GM18858 (cell line): ENCODE data around the gene SYNC.
"Not testable (repeated sequence)": the region's sequence is repeated elsewhere in the genome, so short reads cannot be mapped to it uniquely, and the experiment has no call there.

Source experiments
- ATAC-seq: cut with Tn5 transposase; IDR thresholded peaks from one replicate; pipeline ENCODE4 v1.9.1; 2021; ENCODE audit not compliant: unreplicated experiment

The SYNC gene

GRCh38 chr1:32695098-32695904 is 7.3 kb downstream of the SYNC start:
- ATAC-seq, result no peak

DNA sequence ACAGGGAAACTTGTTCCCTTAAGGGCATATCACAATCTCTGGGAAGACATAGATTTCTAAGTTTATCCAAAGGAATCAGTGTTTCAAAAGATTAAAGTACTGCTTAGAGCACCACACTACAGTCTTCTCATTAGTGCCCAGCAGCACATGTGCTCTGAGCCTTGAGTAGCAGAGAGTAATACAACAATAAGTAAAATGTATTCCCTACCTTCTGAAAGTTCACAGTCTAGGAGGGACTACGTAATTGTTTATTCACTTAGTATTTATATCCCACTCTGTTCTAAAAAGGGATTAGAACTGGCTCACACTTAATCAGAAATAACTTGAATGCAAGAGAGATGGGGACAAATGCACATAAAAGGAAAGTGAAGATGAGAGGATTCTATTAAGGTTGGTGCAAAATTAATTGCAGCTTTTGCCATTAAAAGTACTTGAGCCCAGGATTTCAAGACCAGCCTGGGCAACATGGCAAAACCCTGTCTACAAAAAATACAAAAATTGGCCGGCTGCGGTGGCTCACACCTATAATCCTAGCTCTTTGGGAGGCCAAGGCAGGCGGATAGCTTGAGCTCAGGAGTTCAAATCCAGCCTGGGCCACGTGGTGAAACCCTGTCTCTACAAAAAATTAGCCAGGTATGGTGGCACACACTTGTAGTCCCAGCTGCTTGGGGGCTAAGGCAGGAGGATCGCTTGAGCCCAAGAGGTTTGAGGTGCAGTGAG is 9.0 kb downstream of the SYNC start:
- no peak for ATAC-seq

DNA sequence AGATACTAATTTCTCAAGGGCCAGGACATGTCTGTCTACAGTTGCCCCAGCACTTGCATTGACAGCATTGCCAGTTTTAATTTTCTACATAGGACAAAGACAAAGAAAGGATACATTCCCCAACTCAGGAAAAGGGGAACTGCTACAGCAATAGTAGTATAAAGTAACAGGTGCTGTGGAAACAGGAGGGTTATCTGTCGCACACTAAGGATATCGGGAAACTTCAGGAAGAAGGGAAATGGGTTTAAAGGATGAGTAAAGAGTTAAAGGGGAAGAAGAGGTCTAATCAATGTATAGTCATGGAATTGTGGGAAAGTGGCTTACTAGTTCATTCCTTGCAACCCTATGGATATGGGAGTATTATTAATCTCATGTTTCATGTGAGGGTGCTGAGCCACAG is 16.2 kb downstream of the SYNC start:
- no peak for ATAC-seq

DNA sequence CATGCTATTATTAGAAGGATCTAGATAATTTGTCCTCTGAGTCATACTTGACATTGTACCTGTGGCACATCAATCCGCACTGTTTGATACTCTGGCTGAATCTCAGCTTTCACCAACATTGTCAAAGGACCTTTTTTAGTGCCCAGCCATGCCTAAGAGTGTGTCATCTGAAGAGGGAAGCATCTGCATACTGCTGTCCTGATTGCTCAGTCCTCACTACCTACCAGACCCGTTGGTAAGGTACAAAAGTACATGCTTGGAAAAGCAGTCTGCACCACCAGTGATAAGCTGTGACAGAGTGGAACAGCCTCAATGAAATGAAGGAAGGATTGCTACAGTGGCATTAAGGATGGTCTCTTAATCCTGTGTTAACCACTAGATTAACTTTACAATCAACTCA is 17.1 kb downstream of the SYNC start:
- no peak for ATAC-seq

- no peak for ATAC-seq
Observed at GRCh38 chr1:32684167-32684811, 18.3 kb downstream of the SYNC start.

- ATAC-seq, result no peak
Observed at GRCh38 chr1:32683397-32683796, 19.2 kb downstream of the SYNC start.

- no peak for ATAC-seq
Observed at GRCh38 chr1:32681999-32682398, 20.6 kb downstream of the SYNC start.

GRCh38 chr1:32681509-32681908 is 21.1 kb downstream of the SYNC start:
- no peak for ATAC-seq

GRCh38 chr1:32680642-32681041 is 21.9 kb downstream of the SYNC start:
- ATAC-seq, result no peak

- not testable (repeated sequence) for ATAC-seq
Observed at GRCh38 chr1:32679993-32680392, 22.6 kb downstream of the SYNC start.

DNA sequence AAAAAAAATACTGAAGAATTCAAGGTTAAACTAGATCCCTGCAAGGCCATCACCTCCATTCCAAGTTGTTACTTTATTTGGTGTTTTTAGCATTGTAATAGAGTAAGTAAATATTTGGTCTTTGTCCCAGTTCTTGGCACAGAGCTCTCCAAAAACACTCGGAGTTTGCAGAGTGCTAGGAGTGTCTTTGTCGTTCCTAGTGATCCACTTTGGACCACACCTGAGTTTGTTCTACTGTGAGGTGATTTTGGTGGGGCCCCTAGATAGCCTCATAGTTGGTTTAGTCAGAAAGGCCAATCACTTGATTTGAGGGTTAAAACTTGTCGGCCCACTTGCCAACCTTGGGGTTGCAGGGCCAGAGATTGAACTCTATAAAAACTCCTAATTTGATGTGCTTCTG is 25.6 kb downstream of the SYNC start:
- ATAC-seq, result no peak

- ATAC-seq, result not testable (repeated sequence)
Observed at GRCh38 chr1:32668716-32669115, 33.9 kb downstream of the SYNC start.

DNA sequence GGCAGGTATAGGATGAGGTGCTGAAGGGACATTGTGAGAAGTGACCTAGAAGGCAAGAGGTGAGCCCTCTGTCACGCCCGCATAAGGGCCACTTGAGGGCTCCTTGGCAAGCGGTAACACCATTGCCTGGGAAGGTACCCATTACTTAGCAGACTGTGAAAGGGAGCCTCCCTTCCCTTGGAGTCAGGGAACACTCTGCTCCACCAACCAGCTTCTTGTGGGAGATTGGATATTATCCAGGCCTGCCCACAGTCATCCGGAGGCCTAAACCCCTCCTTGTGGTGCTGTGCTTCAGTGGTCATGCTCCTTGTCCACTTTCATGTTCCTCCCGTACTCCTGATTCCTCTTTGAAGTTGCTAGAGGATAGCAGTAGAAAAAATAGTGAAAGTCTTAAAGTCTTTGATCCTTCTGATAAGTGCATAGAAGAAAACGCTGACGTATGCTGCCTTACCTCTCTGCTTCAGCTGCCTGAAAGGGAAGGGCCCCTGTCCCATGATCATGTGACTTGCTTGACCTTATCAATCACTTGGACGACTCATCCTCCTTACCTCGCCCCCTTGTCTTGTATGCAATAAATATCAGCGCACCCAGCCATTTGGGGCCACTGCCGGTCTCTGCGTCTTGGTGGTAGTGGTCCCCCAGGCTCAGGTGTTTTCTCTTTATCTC is 35.5 kb downstream of the SYNC start:
- no peak for ATAC-seq

DNA sequence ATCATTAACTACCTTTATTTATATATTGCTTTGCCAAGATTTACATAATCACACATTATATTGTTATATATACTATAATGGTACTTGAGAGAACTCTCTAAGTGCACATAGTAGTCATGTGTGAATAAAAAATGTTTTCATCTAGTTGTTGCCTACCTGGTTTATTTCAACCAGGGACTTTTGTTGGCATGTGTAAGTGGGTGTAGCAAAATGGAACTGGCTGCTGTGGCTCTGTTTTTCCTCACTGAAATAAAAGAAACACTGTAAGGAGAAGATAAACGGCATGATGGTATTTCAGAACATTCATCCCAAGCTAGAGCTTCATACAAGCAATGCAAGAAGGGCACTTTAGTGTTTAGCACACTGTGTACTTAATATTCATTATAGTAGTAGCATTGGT is 36.7 kb downstream of the SYNC start:
- no peak for ATAC-seq

DNA sequence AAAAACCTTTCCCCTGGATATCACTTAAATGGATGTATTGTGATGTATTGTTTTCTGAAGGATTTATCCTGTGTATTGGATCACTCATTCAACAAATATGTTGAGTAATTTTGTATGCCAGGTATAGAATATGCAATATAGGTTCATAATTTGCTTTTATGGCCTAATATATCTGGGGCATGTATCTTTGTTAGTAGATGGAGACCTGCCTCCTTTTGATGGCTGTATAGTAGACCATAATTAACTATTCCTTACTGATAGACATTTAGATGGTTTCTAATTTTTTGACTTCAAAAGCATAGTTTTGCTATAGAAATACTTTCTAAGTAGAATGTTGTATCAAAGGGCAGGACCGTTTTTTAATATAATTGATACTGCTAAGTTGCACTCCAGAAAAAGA is 43.0 kb downstream of the SYNC start:
- no peak for ATAC-seq

GRCh38 chr1:32652244-32652962 is 50.2 kb downstream of the SYNC start:
- no peak for ATAC-seq

- peak; percentile 13 for ATAC-seq
Observed at GRCh38 chr1:32651461-32652073, 51.0 kb downstream of the SYNC start.

- ATAC-seq, result peak; percentile 66
Observed at GRCh38 chr1:32650752-32651460, 51.7 kb downstream of the SYNC start, which contains the start of gene RBBP4. RBBP4 (plus strand) TSS chr1:32651208; CDS start chr1:32651307, 99 bp downstream.

- peak; percentile 40 for ATAC-seq
Observed at GRCh38 chr1:32650248-32650751, 52.3 kb downstream of the SYNC start, which contains the start of gene ZBTB8OS. ZBTB8OS (minus strand) TSS chr1:32650550; CDS start chr1:32650529, 21 bp downstream.
